ENCODE results near the gene ARHGAP33. TPM values are rescaled to one million over a fixed set of nuclear protein-coding genes. Genes with fewer than 3 reads are reported as not detected.

ARHGAP33 gene
- total RNA-seq, 4 donors from 2014 or later, result 0.26 to 43.4 (median 8.9) TPM

DNA sequence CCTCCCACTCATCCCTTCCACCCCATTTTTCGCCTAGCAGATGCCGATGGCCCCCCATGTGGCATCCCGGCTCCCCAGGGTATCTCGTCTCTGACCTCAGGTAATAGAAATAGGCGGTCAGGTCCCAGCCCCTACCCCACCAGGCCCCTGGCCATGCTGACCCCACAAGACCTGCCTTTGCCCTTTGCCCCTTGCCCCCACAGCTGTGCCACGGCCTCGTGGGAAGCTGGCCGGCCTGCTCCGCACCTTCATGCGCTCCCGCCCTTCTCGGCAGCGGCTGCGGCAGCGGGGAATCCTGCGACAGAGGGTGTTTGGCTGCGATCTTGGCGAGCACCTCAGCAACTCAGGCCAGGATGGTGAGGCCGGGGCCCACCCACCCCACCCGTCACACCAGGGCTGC, 5.4 kb downstream of the ARHGAP33 start:
- Histone ChIP-seq H3K4me1 (no peaks in the 10 kb centered on the region), H3K27ac (no peak overlapping the region), H3K4me3 (no peak overlapping the region), H3K27me3 (no peaks in the 10 kb centered on the region), H3K36me3 (no peaks in the 10 kb centered on the region), H3K9me3 (no peaks in the 10 kb centered on the region)
- DNase-seq, result no peak
- TF ChIP-seq, protein P1, sequence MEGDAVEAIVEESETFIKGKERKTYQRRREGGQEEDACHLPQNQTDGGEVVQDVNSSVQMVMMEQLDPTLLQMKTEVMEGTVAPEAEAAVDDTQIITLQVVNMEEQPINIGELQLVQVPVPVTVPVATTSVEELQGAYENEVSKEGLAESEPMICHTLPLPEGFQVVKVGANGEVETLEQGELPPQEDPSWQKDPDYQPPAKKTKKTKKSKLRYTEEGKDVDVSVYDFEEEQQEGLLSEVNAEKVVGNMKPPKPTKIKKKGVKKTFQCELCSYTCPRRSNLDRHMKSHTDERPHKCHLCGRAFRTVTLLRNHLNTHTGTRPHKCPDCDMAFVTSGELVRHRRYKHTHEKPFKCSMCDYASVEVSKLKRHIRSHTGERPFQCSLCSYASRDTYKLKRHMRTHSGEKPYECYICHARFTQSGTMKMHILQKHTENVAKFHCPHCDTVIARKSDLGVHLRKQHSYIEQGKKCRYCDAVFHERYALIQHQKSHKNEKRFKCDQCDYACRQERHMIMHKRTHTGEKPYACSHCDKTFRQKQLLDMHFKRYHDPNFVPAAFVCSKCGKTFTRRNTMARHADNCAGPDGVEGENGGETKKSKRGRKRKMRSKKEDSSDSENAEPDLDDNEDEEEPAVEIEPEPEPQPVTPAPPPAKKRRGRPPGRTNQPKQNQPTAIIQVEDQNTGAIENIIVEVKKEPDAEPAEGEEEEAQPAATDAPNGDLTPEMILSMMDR (IDR thresholded peaks at IDR 0.05), result no peak
- TF ChIP-seq POLR2A (IDR thresholded peaks at IDR 0.05), result no peak
- intact Hi-C loops (cut with DNase I; ENCODE audit: low total_unique reads), result loop anchor here (10.0 kb wide), 1 partner anchor 154 kb away; the partner anchor contains the start of gene LRFN3

DNA sequence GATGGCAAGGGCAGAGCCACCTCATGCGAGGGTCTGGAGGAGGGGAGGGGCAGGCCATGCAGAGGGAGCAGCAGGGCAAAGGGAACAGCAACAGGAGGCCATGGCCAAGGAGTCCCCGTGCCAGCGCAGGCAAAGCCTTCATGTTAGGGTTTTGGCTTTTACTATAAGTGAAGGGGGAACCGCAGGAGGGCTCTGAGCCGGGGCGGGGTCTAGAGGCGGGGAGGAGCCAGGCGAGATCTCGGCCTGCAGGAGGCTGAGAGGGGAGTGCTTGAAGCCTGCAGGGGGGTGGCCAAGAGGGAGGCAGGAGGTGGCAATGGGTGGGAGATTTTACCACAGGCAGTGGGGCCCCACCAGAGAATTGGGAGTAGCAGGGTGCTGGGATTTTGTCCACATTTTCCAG, 6.3 kb downstream of the ARHGAP33 start:
- TF ChIP-seq, protein P1 (IDR thresholded peaks at IDR 0.05), result no peak
- TF ChIP-seq POLR2A (IDR thresholded peaks at IDR 0.05), result no peak
- Histone ChIP-seq H3K27ac (no peak overlapping the region), H3K36me3 (no peaks in the 10 kb centered on the region), H3K27me3 (no peaks in the 10 kb centered on the region), H3K9me3 (no peaks in the 10 kb centered on the region), H3K4me1 (no peaks in the 10 kb centered on the region), H3K4me3 (no peak overlapping the region)
- intact Hi-C loops (cut with DNase I; ENCODE audit: low total_unique reads), result loop anchor here (10.0 kb wide), 1 partner anchor 153 kb away; the partner anchor contains the start of gene LRFN3
- no peak for DNase-seq

DNA sequence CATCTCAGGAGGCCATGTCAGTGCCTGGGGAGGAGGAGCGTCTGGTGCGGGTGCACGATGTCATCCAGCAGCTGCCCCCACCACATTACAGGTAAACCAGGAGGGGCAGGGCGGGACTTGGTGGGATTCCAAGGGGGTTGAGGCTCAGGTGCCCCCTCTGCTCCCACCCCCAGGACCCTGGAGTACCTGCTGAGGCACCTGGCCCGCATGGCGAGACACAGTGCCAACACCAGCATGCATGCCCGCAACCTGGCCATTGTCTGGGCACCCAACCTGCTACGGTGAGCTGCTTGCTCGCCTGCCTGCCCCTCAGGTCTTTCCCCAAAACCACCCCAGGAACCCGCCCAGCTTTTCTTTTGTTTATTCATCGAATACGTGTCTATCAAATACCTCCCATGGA, 7.2 kb downstream of the ARHGAP33 start:
- Histone ChIP-seq H3K4me1 (no peaks in the 10 kb centered on the region), H3K9me3 (no peaks in the 10 kb centered on the region), H3K4me3 (no peak overlapping the region), H3K27me3 (no peaks in the 10 kb centered on the region), H3K27ac (no peak overlapping the region), H3K36me3 (no peaks in the 10 kb centered on the region)
- no peak for DNase-seq
- TF ChIP-seq, protein P1 (IDR thresholded peaks at IDR 0.05), result no peak
- TF ChIP-seq POLR2A (IDR thresholded peaks at IDR 0.05), result no peak
- intact Hi-C loops (cut with DNase I; ENCODE audit: low total_unique reads), result loop anchor here (10.0 kb wide), 1 partner anchor 152 kb away; the partner anchor contains the start of gene LRFN3

DNA sequence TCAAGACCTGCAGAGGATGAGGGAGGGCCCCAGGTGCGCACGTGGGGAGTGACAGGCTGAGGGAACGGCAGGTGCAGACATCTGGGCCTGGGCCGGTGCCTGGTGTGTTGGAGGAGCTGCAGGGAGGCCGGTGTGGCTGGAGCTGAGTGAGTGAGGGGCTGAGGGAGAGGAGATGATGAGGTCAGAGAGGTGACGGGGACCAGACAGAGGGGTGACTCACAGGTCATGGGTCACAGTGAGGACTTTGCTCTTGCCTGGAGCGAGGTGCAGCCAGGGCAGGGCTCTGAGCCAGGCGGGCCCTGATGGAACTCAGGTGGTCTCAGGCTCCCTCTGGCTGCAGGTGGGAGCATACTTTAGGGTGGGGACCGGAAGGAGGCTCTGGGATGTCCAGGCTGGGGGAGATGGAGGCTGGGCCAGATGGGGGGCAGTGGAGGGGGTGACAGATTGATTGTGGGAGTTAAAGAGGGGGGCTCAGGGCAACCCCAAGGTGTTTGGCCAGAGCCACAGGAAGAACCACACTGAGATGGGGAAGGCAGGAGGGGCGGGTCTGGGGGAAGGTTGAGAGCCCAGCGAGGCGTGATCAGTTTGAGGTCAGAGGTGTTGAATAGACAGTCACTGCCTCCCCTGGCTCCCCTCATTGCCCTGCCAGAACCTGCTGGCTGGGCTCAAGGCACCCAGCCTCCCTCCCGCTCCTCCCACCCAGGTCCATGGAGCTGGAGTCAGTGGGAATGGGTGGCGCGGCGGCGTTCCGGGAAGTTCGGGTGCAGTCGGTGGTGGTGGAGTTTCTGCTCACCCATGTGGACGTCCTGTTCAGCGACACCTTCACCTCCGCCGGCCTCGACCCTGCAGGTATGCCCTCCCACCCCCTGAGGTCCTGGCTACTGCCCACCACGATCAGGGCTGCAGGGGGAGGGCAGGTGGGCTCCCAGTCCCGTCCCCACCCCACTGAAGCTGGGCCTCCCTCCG, 8.4 kb downstream of the ARHGAP33 start:
- Histone ChIP-seq H3K27me3 (no peaks in the 10 kb centered on the region), H3K4me3 (no peak overlapping the region), H3K36me3 (no peaks in the 10 kb centered on the region), H3K27ac (no peak overlapping the region), H3K4me1 (no peaks in the 10 kb centered on the region), H3K9me3 (no peaks in the 10 kb centered on the region)
- intact Hi-C loops (cut with DNase I; ENCODE audit: low total_unique reads), result loop anchor here (10.0 kb wide), 1 partner anchor 151 kb away; the partner anchor contains the start of gene LRFN3
- TF ChIP-seq, protein P1 (IDR thresholded peaks at IDR 0.05), result no peak
- TF ChIP-seq POLR2A (IDR thresholded peaks at IDR 0.05), result no peak
- no peak for DNase-seq
